Measurements from ENCODE around the gene GPX6.
"Not testable (repeated sequence)": the region's sequence is repeated elsewhere in the genome, so short reads cannot be mapped to it uniquely, and the experiment has no call there.

The GPX6 gene

DNA sequence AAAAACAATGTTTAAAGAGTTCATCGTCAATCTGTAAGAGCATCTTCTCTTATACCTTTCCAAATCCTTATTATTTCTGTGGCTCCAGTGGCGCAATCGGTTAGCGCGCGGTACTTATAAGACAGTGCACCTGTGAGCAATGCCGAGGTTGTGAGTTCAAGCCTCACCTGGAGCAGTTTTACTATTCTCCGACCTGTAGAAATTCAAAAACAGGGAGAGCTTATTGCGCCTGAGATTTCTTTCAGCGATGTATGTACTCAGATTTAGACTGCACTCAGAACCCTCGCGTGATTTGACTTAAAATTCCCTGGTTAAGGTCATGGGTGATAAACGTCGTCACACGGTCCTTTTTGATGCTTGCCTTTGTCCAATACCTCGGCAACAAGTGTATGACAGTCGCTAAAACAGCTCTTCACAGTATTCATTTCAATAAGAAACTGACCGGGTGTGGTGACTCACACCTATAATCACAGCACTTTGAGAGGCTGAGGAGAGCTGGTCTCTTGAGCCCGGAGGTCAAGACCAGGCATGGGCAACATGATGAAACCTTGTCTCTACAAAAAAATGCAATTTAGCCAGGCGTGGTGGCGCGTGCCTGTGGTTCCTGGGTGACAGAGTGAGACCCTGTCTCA, 22.0 kb upstream of the GPX6 start:
- H3K4me3 Mint-ChIP-seq = peak overlapping the region; percentile 71
- peak overlapping the region; percentile 40 for H3K27ac Mint-ChIP-seq
- H3K27me3 Mint-ChIP-seq = peaks cover 78% of the 10 kb centered on the region
- peaks cover 19% of the 10 kb centered on the region for H3K4me1 Mint-ChIP-seq (ENCODE audit: low read depth)
- no peaks in the 10 kb centered on the region for H3K36me3 Mint-ChIP-seq (ENCODE audit: low read depth)
- peaks cover 10% of the 10 kb centered on the region for H3K9me3 Mint-ChIP-seq

- H3K27me3 Mint-ChIP-seq = peaks cover 73% of the 10 kb centered on the region
- peaks cover 14% of the 10 kb centered on the region for H3K4me1 Mint-ChIP-seq (ENCODE audit: low read depth)
Measured at GRCh38 chr6:28537065-28537464, 21.5 kb upstream of the GPX6 start.

DNA sequence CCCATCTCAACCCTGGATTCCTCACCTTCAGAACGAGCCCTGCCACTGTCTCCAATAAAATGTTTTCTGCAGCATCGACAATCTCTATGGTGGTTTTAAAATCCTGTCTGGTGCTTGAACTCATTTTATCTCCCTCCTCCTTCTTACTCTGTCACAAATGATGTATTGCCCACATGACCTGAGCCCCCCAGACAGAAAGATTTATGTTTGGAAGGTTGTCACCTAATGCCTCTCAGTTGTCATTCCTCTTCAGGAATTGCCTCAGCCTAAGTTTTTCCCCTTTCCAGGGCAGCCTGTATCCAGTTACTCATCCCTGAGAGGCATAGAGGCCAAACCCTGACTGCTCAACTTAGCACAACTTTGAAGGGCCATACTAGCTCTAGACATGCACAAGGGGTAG, 19.3 kb upstream of the GPX6 start:
- H3K9me3 Mint-ChIP-seq = no peaks in the 10 kb centered on the region
- peaks cover 12% of the 10 kb centered on the region for H3K4me1 Mint-ChIP-seq (ENCODE audit: low read depth)
- H3K27ac Mint-ChIP-seq = no peak overlapping the region
- H3K27me3 Mint-ChIP-seq = peaks cover 61% of the 10 kb centered on the region
- no peak overlapping the region for H3K4me3 Mint-ChIP-seq
- H3K36me3 Mint-ChIP-seq (ENCODE audit: low read depth) = no peaks in the 10 kb centered on the region

More at GRCh38 chr6:28537065-28537464, 21.5 kb upstream of the GPX6 start:
- Mint-ChIP-seq H3K9me3 (peaks cover 10% of the 10 kb centered on the region), H3K27ac (no peak overlapping the region), H3K36me3 (ENCODE audit: low read depth) (no peaks in the 10 kb centered on the region), H3K4me3 (peak overlapping the region; percentile 71)

DNA sequence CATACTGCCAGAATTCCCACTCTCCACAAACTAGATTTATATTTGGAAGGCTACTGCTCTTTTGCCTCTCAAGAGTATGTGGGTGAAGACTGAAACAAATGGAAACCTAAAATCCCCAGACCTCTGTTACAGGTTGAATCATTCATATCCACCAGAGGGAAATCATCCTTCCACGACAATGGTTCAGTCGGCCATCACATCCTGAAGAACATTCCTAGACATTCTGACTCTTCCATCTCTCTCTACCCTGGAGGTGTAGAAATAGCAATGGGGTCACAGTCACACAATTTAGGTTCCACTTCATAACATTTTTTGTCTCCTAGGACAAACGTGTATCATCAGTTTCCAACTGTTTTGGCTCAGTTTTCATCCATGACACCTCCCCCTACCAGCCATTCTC, 18.7 kb upstream of the GPX6 start:
- Mint-ChIP-seq H3K27me3 (peaks cover 61% of the 10 kb centered on the region), H3K36me3 (ENCODE audit: low read depth) (no peaks in the 10 kb centered on the region), H3K4me1 (ENCODE audit: low read depth) (peaks cover 12% of the 10 kb centered on the region), H3K4me3 (no peak overlapping the region), H3K9me3 (no peaks in the 10 kb centered on the region), H3K27ac (no peak overlapping the region)

DNA sequence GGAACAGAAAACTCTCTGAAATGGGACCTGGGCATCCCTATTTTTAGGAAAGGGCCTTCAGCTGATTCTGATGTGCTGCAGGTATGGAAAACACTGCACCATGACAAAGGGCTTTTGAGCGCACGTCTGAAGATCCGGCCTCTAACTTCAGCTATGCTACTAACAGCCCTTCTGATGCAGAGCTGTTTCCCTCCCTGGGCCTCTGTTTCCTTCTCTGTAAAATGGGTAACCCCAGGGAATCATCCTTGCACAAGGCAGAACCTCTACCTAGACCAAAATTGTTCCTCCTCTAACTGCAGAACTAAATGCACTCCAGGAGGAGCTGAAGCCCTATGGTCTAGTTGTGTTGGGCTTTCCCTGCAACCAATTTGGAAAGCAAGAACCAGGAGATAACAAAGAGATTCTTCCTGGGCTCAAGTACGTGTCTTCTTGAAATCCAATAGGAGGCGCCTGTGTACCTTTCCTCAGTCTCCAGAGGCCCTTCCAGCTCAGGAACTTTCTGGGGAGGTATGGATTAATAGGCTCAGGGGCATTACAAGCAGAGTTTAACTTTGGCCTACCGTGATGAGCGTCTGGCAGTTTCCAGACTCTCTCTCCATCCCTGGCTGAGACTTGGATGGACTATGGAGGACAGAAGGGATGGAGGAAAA, 16.0 kb upstream of the GPX6 start:
- H3K27me3 Mint-ChIP-seq = peaks cover 52% of the 10 kb centered on the region
- H3K4me1 Mint-ChIP-seq (ENCODE audit: low read depth) = peaks cover 4% of the 10 kb centered on the region
- no peaks in the 10 kb centered on the region for H3K9me3 Mint-ChIP-seq
- no peaks in the 10 kb centered on the region for H3K36me3 Mint-ChIP-seq (ENCODE audit: low read depth)
- no peak overlapping the region for H3K4me3 Mint-ChIP-seq
- H3K27ac Mint-ChIP-seq = no peak overlapping the region

- H3K27me3 Mint-ChIP-seq = peaks cover 52% of the 10 kb centered on the region
Measured at GRCh38 chr6:28530777-28531176, 15.2 kb upstream of the GPX6 start.

GRCh38 chr6:28525496-28526039, 10.0 kb upstream of the GPX6 start, which contains the start of gene GPX5:
Gene GPX5 (plus strand): TSS chr6:28525881. CDS start chr6:28526014, 133 bp downstream.
- peaks cover 26% of the 10 kb centered on the region for H3K4me1 Mint-ChIP-seq (ENCODE audit: low read depth)
- H3K36me3 Mint-ChIP-seq (ENCODE audit: low read depth) = no peaks in the 10 kb centered on the region
- H3K27me3 Mint-ChIP-seq = peaks cover 53% of the 10 kb centered on the region
- H3K4me3 Mint-ChIP-seq = no peak within 1 kb of the TSS
- H3K9me3 Mint-ChIP-seq = no peaks in the 10 kb centered on the region
- H3K27ac Mint-ChIP-seq = no peak within 1 kb of the TSS

More at GRCh38 chr6:28530777-28531176, 15.2 kb upstream of the GPX6 start:
- H3K4me3 Mint-ChIP-seq = no peak overlapping the region
- H3K36me3 Mint-ChIP-seq (ENCODE audit: low read depth) = no peaks in the 10 kb centered on the region
- H3K9me3 Mint-ChIP-seq = no peaks in the 10 kb centered on the region
- H3K27ac Mint-ChIP-seq = no peak overlapping the region
- H3K4me1 Mint-ChIP-seq (ENCODE audit: low read depth) = peaks cover 4% of the 10 kb centered on the region

GRCh38 chr6:28523241-28523622, 7.6 kb upstream of the GPX6 start:
- no peaks in the 10 kb centered on the region for H3K36me3 Mint-ChIP-seq (ENCODE audit: low read depth)
- no peak overlapping the region for H3K4me3 Mint-ChIP-seq
- no peaks in the 10 kb centered on the region for H3K9me3 Mint-ChIP-seq
- H3K27me3 Mint-ChIP-seq = peaks cover 50% of the 10 kb centered on the region
- H3K27ac Mint-ChIP-seq = no peak overlapping the region
- peaks cover 26% of the 10 kb centered on the region for H3K4me1 Mint-ChIP-seq (ENCODE audit: low read depth)

DNA sequence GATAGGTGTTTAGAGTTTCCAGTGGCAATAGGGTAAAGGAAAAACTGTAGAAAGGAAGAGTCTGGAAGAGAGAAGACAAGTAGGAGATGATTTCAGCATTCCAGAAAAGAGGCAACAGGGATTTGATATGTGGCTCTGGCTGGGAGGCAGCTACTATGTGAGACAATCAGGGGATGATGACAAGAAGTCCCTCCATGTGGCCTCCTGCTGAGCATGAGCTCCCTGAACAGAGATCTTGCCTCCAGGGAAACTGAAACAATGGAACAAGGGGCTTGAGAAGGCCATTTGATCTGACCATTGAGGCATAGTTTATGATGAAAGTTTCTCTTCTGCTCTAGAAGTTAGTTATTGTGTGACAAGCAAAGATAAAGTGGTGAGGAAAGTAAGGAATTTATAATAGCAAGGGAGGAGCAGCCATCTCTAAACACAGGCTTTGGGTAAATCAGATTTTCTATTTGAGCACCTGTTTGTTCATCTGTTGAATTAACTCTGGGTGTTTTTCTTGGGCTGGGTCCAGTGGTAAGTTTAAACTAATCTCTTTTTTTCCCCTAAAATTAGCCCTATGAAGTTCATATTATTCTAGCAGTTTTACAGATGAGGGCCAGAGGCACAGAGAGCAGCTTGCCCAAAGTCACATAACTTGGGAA, 7.1 kb upstream of the GPX6 start:
- Mint-ChIP-seq H3K4me1 (ENCODE audit: low read depth) (peaks cover 26% of the 10 kb centered on the region), H3K4me3 (no peak overlapping the region), H3K27me3 (peaks cover 46% of the 10 kb centered on the region), H3K27ac (no peak overlapping the region), H3K9me3 (no peaks in the 10 kb centered on the region), H3K36me3 (ENCODE audit: low read depth) (no peaks in the 10 kb centered on the region)

DNA sequence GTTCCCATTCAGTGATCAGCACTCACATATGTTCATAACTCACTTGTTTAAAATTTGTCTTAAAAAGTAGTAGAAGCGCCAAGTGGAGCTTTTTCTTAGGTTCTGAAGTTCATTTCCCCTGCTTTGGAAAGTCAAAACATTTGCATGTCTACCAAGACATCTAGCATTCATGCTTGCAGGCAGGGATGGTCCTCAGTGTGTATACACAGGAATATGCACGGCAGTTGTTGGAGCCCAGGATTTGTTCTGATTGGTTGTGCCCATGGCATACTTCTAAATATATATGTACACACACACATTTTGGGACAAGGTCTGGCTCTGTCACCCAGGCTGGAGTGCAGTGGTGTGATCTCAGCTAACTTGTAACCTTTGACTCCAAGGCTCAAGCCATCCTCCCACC, 2.4 kb upstream of the GPX6 start:
- H3K4me3 Mint-ChIP-seq = no peak overlapping the region
- peaks cover 8% of the 10 kb centered on the region for H3K4me1 Mint-ChIP-seq (ENCODE audit: low read depth)
- H3K9me3 Mint-ChIP-seq = no peaks in the 10 kb centered on the region
- H3K36me3 Mint-ChIP-seq (ENCODE audit: low read depth) = no peaks in the 10 kb centered on the region
- no peak overlapping the region for H3K27ac Mint-ChIP-seq
- H3K27me3 Mint-ChIP-seq = peaks cover 26% of the 10 kb centered on the region

- not testable (repeated sequence) for H3K9me3 Mint-ChIP-seq; H3K4me3 Mint-ChIP-seq; H3K4me1 Mint-ChIP-seq (ENCODE audit: low read depth); H3K27ac Mint-ChIP-seq; H3K36me3 Mint-ChIP-seq (ENCODE audit: low read depth)
- peaks cover 14% of the 10 kb centered on the region for H3K27me3 Mint-ChIP-seq
Measured at GRCh38 chr6:28512387-28512786, 3.2 kb downstream of the GPX6 start.

DNA sequence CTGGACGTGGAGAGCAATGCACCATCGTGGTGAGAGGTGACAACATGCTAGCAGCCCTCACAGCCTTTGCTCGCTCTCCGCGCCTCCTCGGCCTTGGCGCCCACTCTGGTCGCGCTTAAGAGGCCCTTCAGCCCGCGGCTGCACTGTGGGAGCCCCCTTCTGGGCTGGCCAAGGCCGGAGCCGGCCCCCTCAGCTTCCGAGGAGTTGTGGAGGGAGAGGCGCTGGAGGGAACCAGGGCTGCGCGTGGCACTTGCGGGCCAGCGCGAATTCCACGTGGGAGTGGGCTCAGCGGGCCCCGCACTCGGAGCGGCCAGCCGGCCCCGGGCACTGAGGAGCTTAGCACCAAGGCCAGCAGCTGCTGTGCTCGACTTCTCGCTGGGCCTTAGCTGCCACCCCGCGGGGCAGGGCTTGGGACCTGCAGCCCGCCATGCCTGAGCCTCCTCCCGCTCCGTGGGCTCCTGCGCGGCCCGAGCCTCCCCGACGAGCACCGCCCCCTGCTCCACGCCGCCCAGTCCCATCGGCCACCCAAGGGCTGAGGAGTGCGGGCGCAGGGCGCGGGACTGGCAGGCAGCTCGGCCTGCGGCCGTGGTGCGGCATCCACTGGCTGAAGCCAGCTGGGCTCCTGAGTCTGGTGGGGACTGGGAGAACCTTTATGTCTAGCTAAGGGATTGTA, 3.8 kb downstream of the GPX6 start:
- Mint-ChIP-seq H3K27ac (no peak overlapping the region), H3K36me3 (ENCODE audit: low read depth) (no peaks in the 10 kb centered on the region), H3K9me3 (no peaks in the 10 kb centered on the region), H3K4me3 (no peak overlapping the region), H3K27me3 (peaks cover 17% of the 10 kb centered on the region), H3K4me1 (ENCODE audit: low read depth) (peaks cover 6% of the 10 kb centered on the region)

- Mint-ChIP-seq H3K4me3 (no peak overlapping the region), H3K36me3 (ENCODE audit: low read depth) (no peaks in the 10 kb centered on the region), H3K9me3 (no peaks in the 10 kb centered on the region), H3K27ac (no peak overlapping the region), H3K4me1 (ENCODE audit: low read depth) (peaks cover 9% of the 10 kb centered on the region), H3K27me3 (peaks cover 16% of the 10 kb centered on the region)
Measured at GRCh38 chr6:28506807-28507475, 8.7 kb downstream of the GPX6 start.

DNA sequence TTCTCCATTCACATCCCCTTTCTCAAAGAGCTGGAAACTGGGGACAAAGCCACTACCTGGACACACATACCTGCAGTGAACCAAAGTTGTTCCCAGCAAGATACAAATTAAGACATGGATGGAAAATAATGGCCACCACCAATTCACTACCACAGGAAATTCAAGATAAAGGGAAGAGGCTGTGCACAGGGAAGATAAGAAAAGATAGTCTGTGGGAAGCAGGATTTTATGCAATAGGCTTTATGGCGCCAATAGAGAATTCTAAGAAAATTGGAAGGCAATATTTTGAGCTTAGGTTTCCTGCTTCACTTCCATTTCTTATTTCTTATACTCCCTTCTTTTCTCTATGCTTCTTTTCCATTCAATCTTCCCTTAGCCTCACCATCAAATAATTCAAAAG, 9.9 kb downstream of the GPX6 start:
- H3K4me1 Mint-ChIP-seq (ENCODE audit: low read depth) = peaks cover 9% of the 10 kb centered on the region
- peaks cover 16% of the 10 kb centered on the region for H3K27me3 Mint-ChIP-seq
- H3K36me3 Mint-ChIP-seq (ENCODE audit: low read depth) = no peaks in the 10 kb centered on the region
- H3K27ac Mint-ChIP-seq = no peak overlapping the region
- H3K9me3 Mint-ChIP-seq = no peaks in the 10 kb centered on the region
- H3K4me3 Mint-ChIP-seq = no peak overlapping the region

All from stimulated activated naive CD8-positive, alpha-beta T cell treated with anti-CD3 and anti-CD28 coated beads, Interleukin-15, Interleukin-2, amounts not matched to agents 100 ng/mL and 50 ng/mL, for 24 hours (primary cell).